22Rv1 (cell line): ENCODE results near the gene TFF3.

ENCODE experiments used
- CTCF ChIP-seq: fragments of 450-650 bp; IDR thresholded peaks from 2 replicates; pipeline ENCODE4 v1.5.1; 2017; ENCODE audit warnings: mild to moderate bottlenecking
- ZFX ChIP-seq: fragments of 450-650 bp; IDR thresholded peaks from 2 replicates; pipeline ENCODE4 v1.6.1; 2017; ENCODE audit warnings: antibody characterized with exemption, borderline replicate concordance

GRCh38 chr21:42320791-42321190 is 5.6 kb upstream of the TFF3 start:
- TF ChIP-seq CTCF (no peak), ZFX (no peak)
